ENCODE data around the gene SDSL. TPM values are rescaled to one million over a fixed set of nuclear protein-coding genes. Genes with fewer than 3 reads are reported as not detected.

Gene SDSL
- total RNA-seq, 2 donors from 2014 or later, result 6.2 to 8.5 TPM

- DNase-seq (ENCODE audit: low spot score), result no peak
- H3K27me3 ChIP-seq (replicated peaks; ENCODE audit: insufficient read depth), result no peaks in the 10 kb centered on the region
- no peaks in the 10 kb centered on the region for H3K9me3 ChIP-seq
- TF ChIP-seq CTCF (IDR thresholded peaks at IDR 0.05) (no peak), POLR2A (IDR thresholded peaks at IDR 0.05) (no peak), POLR2AphosphoS5 (IDR thresholded peaks at IDR 0.05) (no peak)
- no peak overlapping the region for H3K27ac ChIP-seq
- intact Hi-C loops (cut with DNase I), result no loop called here
- no peak overlapping the region for H3K4me3 ChIP-seq
- H3K4me1 ChIP-seq (replicated peaks), result no peaks in the 10 kb centered on the region
- 93% methylated on average over 12 of the region's 12 CpGs for WGBS
- H3K36me3 ChIP-seq, result peaks cover 0 to 6% of the 10 kb centered on the region in 2 donors
These were observed 35.2 kb upstream of the SDSL start for GRCh38 chr12:113386866-113387566.

- H3K27ac ChIP-seq, result no peak overlapping the region
- H3K36me3 ChIP-seq, result peaks cover 0 to 6% of the 10 kb centered on the region in 2 donors
- H3K9me3 ChIP-seq, result no peaks in the 10 kb centered on the region
- no peak overlapping the region for H3K4me3 ChIP-seq
- TF ChIP-seq CTCF (IDR thresholded peaks at IDR 0.05) (no peak), POLR2A (IDR thresholded peaks at IDR 0.05) (no peak), POLR2AphosphoS5 (IDR thresholded peaks at IDR 0.05) (no peak)
- no peaks in the 10 kb centered on the region for H3K27me3 ChIP-seq (replicated peaks; ENCODE audit: insufficient read depth)
- no peak for DNase-seq (ENCODE audit: low spot score)
- 90% methylated on average over 11 of the region's 11 CpGs for WGBS
- H3K4me1 ChIP-seq (replicated peaks), result no peaks in the 10 kb centered on the region
- intact Hi-C loops (cut with DNase I), result no loop called here
These were observed 34.5 kb upstream of the SDSL start for GRCh38 chr12:113387631-113388030.

- Histone ChIP-seq H3K36me3 (peaks cover 0 to 6% of the 10 kb centered on the region in 2 donors), H3K4me1 (replicated peaks) (no peaks in the 10 kb centered on the region), H3K4me3 (no peak overlapping the region), H3K27ac (no peak overlapping the region), H3K27me3 (replicated peaks; ENCODE audit: insufficient read depth) (no peaks in the 10 kb centered on the region), H3K9me3 (no peaks in the 10 kb centered on the region)
- 94% methylated on average over 14 of the region's 14 CpGs for WGBS
- no peak for DNase-seq (ENCODE audit: low spot score)
- no peak for TF ChIP-seq POLR2AphosphoS5 (IDR thresholded peaks at IDR 0.05)
- TF ChIP-seq CTCF (IDR thresholded peaks at IDR 0.05), result no peak
- TF ChIP-seq POLR2A (IDR thresholded peaks at IDR 0.05), result no peak
- intact Hi-C loops (cut with DNase I), result no loop called here
These were observed 33.8 kb upstream of the SDSL start for GRCh38 chr12:113388351-113388750.

- H3K27ac ChIP-seq, result no peak overlapping the region
- 94% methylated on average over 6 of the region's 6 CpGs for WGBS
- peaks cover 0 to 6% of the 10 kb centered on the region in 2 donors for H3K36me3 ChIP-seq
These were observed 31.8 kb upstream of the SDSL start for GRCh38 chr12:113390064-113391043.

More at GRCh38 chr12:113390064-113391043, 31.8 kb upstream of the SDSL start:
- no peak overlapping the region for H3K4me3 ChIP-seq
- no peak for DNase-seq (ENCODE audit: low spot score)
- intact Hi-C loops (cut with DNase I), result no loop called here
- TF ChIP-seq POLR2A (IDR thresholded peaks at IDR 0.05) (no peak), POLR2AphosphoS5 (IDR thresholded peaks at IDR 0.05) (no peak), CTCF (IDR thresholded peaks at IDR 0.05) (no peak)
- no peaks in the 10 kb centered on the region for H3K4me1 ChIP-seq (replicated peaks)
- H3K27me3 ChIP-seq (replicated peaks; ENCODE audit: insufficient read depth), result no peaks in the 10 kb centered on the region
- H3K9me3 ChIP-seq, result no peaks in the 10 kb centered on the region
